ENCODE data around the gene SLC25A20. TPM values are rescaled to one million over a fixed set of nuclear protein-coding genes. Genes with fewer than 3 reads are reported as not detected.
A peak's percentile ranks its signal among the peaks of the same experiment; 100 is the strongest.
"Not testable (repeated sequence)": the region's sequence is repeated elsewhere in the genome, so short reads cannot be mapped to it uniquely, and the experiment has no call there.

SLC25A20 gene
- polyA plus RNA-seq, 1 experiment, result 30.0 TPM

DNA sequence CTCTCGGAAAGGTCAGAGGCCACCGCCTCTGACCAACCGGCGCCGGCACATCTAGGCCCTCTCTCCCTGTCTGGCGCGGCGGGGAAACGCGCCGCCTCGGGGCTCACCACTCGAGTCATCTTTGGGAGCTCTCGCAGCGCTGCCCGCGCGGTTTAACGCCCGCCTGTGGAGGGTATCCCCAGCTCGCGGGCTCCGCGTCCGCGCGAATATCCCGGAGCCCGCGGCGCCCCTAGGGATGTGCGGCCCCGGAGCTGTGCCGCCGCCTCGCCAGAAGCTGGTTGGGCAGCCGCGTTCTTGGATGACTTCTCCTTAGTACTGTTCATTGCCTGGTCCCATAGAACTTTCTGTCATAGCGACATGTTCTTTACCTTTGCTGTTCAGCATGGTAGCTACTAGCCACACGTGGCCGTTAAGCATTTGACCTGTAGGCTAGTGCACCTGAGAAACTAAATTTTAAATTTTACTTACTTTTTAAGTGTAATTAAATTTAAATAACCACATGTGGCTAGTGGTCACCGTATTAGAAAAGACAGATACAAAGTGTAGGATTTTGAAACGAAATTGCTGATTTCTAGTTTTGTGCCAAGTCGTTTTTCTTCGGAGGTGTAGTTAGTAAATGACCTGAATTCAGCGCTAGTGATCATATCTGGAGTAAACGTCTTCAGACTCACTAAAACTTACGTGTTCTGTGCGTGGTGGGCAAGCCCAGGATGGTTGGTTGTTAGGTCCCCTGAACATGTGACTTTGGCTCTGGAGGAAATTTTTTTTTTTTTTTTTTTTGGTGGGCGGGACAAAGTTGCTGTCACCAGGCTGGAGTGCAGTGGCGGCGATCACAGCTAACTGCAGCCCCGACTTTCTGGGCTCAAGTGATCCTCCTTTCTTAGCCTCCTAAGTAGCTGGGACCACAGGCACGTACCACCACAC lies 20.8 kb upstream of the SLC25A20 start:
- Histone ChIP-seq H3K27ac (ENCODE audit: low read depth, low read length) (peak overlapping the region; percentile 96), H3K27me3 (ENCODE audit: control insufficient read depth, insufficient read depth, low read length) (no peaks in the 10 kb centered on the region), H3K4me3 (ENCODE audit: low read depth, low read length) (peak overlapping the region; percentile 66), H3K9me3 (ENCODE audit: control insufficient read depth, insufficient read depth, low read length) (no peaks in the 10 kb centered on the region; the same call in 1 of the 2 replicates)
- POLR2A ChIA-PET, result interaction anchor here (0.6 to 1.5 kb wide), 8 partner anchors 8 to 1307 kb away, joined by 3 to 6 read pairs (median 4); partner anchors contain the start of genes PRKAR2A, QRICH1 and WDR6
- DNase-seq (ENCODE audit: low read depth, low spot score), result no peak
- CTCF ChIA-PET, result interaction anchor here (1.1 kb wide), 1 partner anchor 233 kb away, joined by 3 read pairs; the partner anchor contains the start of gene NCKIPSD
- TF ChIP-seq, protein P1, sequence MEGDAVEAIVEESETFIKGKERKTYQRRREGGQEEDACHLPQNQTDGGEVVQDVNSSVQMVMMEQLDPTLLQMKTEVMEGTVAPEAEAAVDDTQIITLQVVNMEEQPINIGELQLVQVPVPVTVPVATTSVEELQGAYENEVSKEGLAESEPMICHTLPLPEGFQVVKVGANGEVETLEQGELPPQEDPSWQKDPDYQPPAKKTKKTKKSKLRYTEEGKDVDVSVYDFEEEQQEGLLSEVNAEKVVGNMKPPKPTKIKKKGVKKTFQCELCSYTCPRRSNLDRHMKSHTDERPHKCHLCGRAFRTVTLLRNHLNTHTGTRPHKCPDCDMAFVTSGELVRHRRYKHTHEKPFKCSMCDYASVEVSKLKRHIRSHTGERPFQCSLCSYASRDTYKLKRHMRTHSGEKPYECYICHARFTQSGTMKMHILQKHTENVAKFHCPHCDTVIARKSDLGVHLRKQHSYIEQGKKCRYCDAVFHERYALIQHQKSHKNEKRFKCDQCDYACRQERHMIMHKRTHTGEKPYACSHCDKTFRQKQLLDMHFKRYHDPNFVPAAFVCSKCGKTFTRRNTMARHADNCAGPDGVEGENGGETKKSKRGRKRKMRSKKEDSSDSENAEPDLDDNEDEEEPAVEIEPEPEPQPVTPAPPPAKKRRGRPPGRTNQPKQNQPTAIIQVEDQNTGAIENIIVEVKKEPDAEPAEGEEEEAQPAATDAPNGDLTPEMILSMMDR (IDR thresholded peaks at IDR 0.05; ENCODE audit: low read depth, low read length), result 0 out of 2 replicates have a peak, but pooled peaks have one; percentile 10

DNA sequence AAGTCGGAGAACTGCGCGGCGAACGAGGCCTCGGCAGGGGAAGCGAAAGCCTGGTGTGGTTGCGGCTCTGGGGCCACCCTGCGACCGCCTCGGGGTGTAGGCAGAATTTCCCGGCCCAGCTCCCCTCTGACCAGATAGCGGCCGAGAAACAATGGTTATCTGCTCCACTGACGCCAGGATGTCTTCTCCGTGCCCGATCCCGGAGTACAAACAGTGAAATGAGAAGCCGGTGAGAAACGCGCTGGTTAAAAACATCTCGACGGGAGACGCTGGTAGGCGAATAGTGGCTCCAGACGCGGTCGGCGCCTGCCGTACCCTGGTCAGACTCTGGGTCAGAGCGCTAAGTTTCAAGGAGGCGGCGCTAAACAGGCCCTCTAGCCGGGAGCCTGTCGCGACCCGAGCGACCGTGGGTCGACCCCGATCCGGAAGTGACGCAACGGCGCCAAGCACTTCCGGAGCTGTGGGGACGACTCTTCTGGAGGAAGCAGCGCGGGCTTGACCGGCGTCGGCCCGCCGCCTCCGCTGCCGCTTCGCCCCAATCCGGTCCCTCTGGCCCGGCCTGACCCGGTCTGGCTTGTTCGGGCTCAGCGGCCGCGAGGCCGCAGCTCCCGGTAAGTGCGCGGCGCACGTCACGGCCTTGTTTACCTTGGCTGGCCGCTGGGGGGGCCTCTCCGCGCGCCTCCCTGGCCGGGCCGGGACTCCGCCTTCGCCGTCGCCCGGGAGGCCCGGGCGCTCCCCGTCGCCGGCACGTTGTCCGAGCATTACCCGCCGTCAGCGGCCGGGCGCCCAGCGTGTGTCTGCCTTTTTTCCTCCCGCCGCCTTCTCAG lies 19.9 kb upstream of the SLC25A20 start, which contains the start of gene ARIH2:
Gene ARIH2, plus strand, starts transcription at position 455 of the 827 bp plus-strand sequence. CDS start 8,717 bp downstream, outside the sequence.
- TF ChIP-seq, protein P1 (IDR thresholded peaks at IDR 0.05; ENCODE audit: low read depth, low read length), result peak; percentile 19; the same call in 1 of the 2 replicates
- Histone ChIP-seq H3K9me3 (ENCODE audit: control insufficient read depth, insufficient read depth, low read length) (no peaks in the 10 kb centered on the region; the same call in 1 of the 2 replicates), H3K27ac (ENCODE audit: low read depth, low read length) (peak within 1 kb of the TSS; percentile 96), H3K4me3 (ENCODE audit: low read depth, low read length) (peak within 1 kb of the TSS; percentile 66), H3K27me3 (ENCODE audit: control insufficient read depth, insufficient read depth, low read length) (no peaks in the 10 kb centered on the region)
- DNase-seq (ENCODE audit: low read depth, low spot score), result peak; percentile 77
- CTCF ChIA-PET, result interaction anchor here (0.6 to 1.1 kb wide), 3 partner anchors 9 to 921 kb away, joined by 3 to 4 read pairs (median 3); partner anchors contain the start of gene NCKIPSD
- POLR2A ChIA-PET, result interaction anchor here (0.5 to 1.5 kb wide), 8 partner anchors 9 to 175 kb away, joined by 3 to 9 read pairs (median 4); partner anchors contain the start of genes PRKAR2A, QRICH1 and WDR6

DNA sequence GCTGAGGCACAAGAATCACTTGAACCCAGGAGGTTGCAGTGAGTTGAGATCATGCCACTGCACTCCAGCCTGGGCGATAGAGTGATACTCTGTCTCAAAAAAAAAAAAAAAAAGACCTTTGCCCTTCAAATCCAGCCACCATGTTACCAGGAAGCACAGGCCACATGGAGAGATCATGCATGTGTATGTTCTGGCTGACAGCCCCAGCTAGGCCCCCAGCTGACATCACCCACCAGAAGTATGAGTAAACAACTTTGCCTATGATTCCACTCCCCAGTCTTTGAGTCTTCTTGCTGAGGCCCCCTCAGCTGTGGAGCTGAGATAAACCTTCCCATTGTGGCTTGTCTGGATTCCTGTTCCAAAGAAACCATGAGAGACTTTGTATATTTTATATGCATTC lies 16.6 kb upstream of the SLC25A20 start:
- POLR2A ChIA-PET, result no interaction called here
- DNase-seq (ENCODE audit: low read depth, low spot score), result no peak
- Histone ChIP-seq H3K27ac (ENCODE audit: low read depth, low read length) (no peak overlapping the region), H3K4me3 (ENCODE audit: low read depth, low read length) (no peak overlapping the region), H3K27me3 (ENCODE audit: control insufficient read depth, insufficient read depth, low read length) (no peaks in the 10 kb centered on the region), H3K9me3 (ENCODE audit: control insufficient read depth, insufficient read depth, low read length) (no peaks in the 10 kb centered on the region; the same call in 1 of the 2 replicates)
- TF ChIP-seq, protein P1 (IDR thresholded peaks at IDR 0.05; ENCODE audit: low read depth, low read length), result no peak
- CTCF ChIA-PET, result no interaction called here

DNA sequence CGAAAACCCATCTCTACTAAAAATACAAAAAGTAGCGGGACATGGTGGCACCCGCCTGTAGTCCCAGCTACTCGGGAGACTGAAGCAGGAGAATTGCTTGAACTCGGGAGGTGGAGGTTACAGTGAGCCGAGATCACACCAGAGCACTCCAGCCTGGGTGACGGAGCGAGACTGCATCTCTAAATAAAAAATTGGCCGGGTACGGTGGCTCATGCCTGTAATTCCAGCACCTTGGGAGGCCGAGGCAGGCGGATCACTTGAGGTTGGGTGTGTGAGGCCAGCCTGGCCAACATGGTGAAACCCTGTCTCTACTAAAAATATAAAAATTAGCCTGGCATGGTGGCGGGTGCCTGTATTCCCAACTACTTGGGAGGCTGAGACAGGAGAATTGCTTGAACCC lies 8.3 kb upstream of the SLC25A20 start:
- H3K9me3 ChIP-seq (ENCODE audit: control insufficient read depth, insufficient read depth, low read length); H3K27ac ChIP-seq (ENCODE audit: low read depth, low read length); CTCF ChIA-PET; DNase-seq (ENCODE audit: low read depth, low spot score); H3K27me3 ChIP-seq (ENCODE audit: control insufficient read depth, insufficient read depth, low read length); H3K4me3 ChIP-seq (ENCODE audit: low read depth, low read length): not testable (repeated sequence)
- POLR2A ChIA-PET, result interaction anchor here (0.7 kb wide), 1 partner anchor 309 kb away, joined by 17 read pairs; no protein-coding TSS in a partner anchor

DNA sequence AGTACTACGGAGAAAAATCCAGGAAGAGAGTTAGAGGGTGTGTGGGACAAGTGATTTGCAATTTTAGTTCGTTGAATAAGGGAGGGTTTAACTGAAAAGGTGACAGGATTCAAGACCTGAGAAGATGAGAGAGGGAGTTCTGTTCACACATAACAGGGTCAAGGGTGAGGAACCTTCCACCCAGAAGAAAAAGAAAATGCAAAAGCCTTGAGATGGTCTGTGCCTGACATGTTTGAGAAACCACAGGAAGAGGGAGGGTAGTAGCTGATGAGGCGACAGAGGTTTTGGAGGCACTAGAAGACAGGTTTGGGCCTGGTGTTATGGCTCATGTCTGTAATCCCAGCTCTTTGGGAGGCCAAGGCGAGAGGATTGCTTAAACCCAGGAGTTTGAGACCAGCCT lies 591 bp upstream of the SLC25A20 start:
- peak overlapping the region; percentile 83 for H3K4me3 ChIP-seq (ENCODE audit: low read depth, low read length)
- TF ChIP-seq, protein P1 (IDR thresholded peaks at IDR 0.05; ENCODE audit: low read depth, low read length), result no peak
- CTCF ChIA-PET, result no interaction called here
- no peak overlapping the region for H3K27ac ChIP-seq (ENCODE audit: low read depth, low read length)
- POLR2A ChIA-PET, result interaction anchor here (0.6 kb wide), 1 partner anchor 12 kb away, joined by 3 read pairs; no protein-coding TSS in a partner anchor
- DNase-seq (ENCODE audit: low read depth, low spot score), result no peak
- no peaks in the 10 kb centered on the region for H3K9me3 ChIP-seq (ENCODE audit: control insufficient read depth, insufficient read depth, low read length)
- H3K27me3 ChIP-seq (ENCODE audit: control insufficient read depth, insufficient read depth, low read length), result no peaks in the 10 kb centered on the region

Data from AG04450 (cell line).